Bone marrow (tissue), 2 donors: ENCODE measurements around the gene PHF21B.
"Not testable (repeated sequence)": the region's sequence is repeated elsewhere in the genome, so short reads cannot be mapped to it uniquely, and the experiment has no call there.

Experiments
- DNase-seq, 2 donors: peaks; one replicate each; lab custom pipeline; 2025; lab: John Stamatoyannopoulos, UW

The PHF21B gene

GRCh38 chr22:44917372-44918165, 92.2 kb downstream of the PHF21B start:
- DNase-seq = no peak

GRCh38 chr22:44916281-44917231, 93.2 kb downstream of the PHF21B start:
- DNase-seq = no peak

GRCh38 chr22:44915441-44915840, 94.4 kb downstream of the PHF21B start:
- DNase-seq = no peak

- DNase-seq = no peak
Measured at GRCh38 chr22:44914026-44914721, 95.6 kb downstream of the PHF21B start.

GRCh38 chr22:44913198-44913983, 96.4 kb downstream of the PHF21B start:
- DNase-seq = no peak

- DNase-seq = no peak
Measured at GRCh38 chr22:44909241-44909640, 100.6 kb downstream of the PHF21B start.

- DNase-seq = no peak
Measured at GRCh38 chr22:44907765-44908737, 101.8 kb downstream of the PHF21B start.

GRCh38 chr22:44906999-44907644, 102.7 kb downstream of the PHF21B start:
- DNase-seq = no peak

GRCh38 chr22:44906248-44906936, 103.4 kb downstream of the PHF21B start:
- no peak for DNase-seq

GRCh38 chr22:44904492-44905152, 105.2 kb downstream of the PHF21B start:
- not testable (repeated sequence) for DNase-seq

- DNase-seq = not testable (repeated sequence)
Measured at GRCh38 chr22:44903164-44903563, 106.6 kb downstream of the PHF21B start.

GRCh38 chr22:44901301-44901700, 108.5 kb downstream of the PHF21B start:
- no peak for DNase-seq

- DNase-seq = no peak
Measured at GRCh38 chr22:44898236-44898635, 111.6 kb downstream of the PHF21B start.

GRCh38 chr22:44895296-44896055, 114.3 kb downstream of the PHF21B start:
- DNase-seq = no peak

GRCh38 chr22:44894782-44895181, 115.0 kb downstream of the PHF21B start:
- no peak for DNase-seq

GRCh38 chr22:44894321-44894720, 115.5 kb downstream of the PHF21B start:
- no peak for DNase-seq

- no peak for DNase-seq
Measured at GRCh38 chr22:44893731-44894080, 116.1 kb downstream of the PHF21B start.
